Right lobe of liver (tissue), 6 donors: ENCODE results near the gene SYNJ2. TPM values are rescaled to one million over a fixed set of nuclear protein-coding genes. Genes with fewer than 3 reads are reported as not detected.

Experiments used
- ATAC-seq, 4 donors: fragments of 200-7000 bp; cut with Tn5 transposase; one replicate each; pipeline ENCODE4 v1.9.1; 2020; ENCODE audit warnings: mild to moderate bottlenecking in 4 of 4, moderate library complexity in 4 of 4
- DNase-seq, 3 donors: peaks; one replicate each; pipeline ENCODE4 v3.0.0-alpha.2; 2020
- H3K27ac ChIP-seq, 3 donors: fragments of 200-600 bp; one replicate each; pipeline ENCODE4 v1.8.0; 2022
- H3K27me3 ChIP-seq, 2 donors: fragments of 200-600 bp; one replicate each; pipeline ENCODE4 v1.8.0; 2022
- H3K36me3 ChIP-seq, 4 donors: fragments of 200-600 bp; sonication (generic) in 1 of 4; one replicate each; pipeline versions ENCODE4 v1.5.1 to v1.8.0; 2017 to 2022; ENCODE audit warnings: control low read depth in 1 of 4
- H3K4me1 ChIP-seq, 4 donors: fragments of 200-600 bp; sonication (generic) in 1 of 4; one replicate each; pipeline versions ENCODE4 v1.5.1 to v1.8.0; 2017 to 2022; ENCODE audit warnings: control low read depth in 1 of 4
- H3K4me3 ChIP-seq, 3 donors: fragments of 200-600 bp; one replicate each; pipeline ENCODE4 v1.8.0; 2022
- H3K9me3 ChIP-seq, 4 donors: fragments of 200-600 bp; sonication (generic) in 1 of 4; one replicate each; pipeline versions ENCODE4 v1.5.1 to v1.8.0; 2017 to 2022; ENCODE audit warnings: control low read depth in 1 of 4
- POLR2A ChIP-seq: fragments of 450-650 bp; IDR thresholded peaks from one replicate; pipeline ENCODE4 v1.6.1; 2017; ENCODE audit warnings: antibody characterized with exemption, mild to moderate bottlenecking
- WGBS: methylation state at CpG from one replicate; pipeline ENCODE4 v1.1.6; 2018; ENCODE audit warnings: low coverage, low lambda C conversion rate; ENCODE audit not compliant: insufficient coverage; ENCODE audit errors: missing lambda C conversion rate; 5-methylcytosine and 5-hydroxymethylcytosine counted together
- intact Hi-C, 2 donors: fragments of 100-400 bp; cut with DNase I; formaldehyde crosslinking; loops; one replicate each; pipeline versions ENCODE4 v1.11.2 to v1.14.1; 2022
- total RNA-seq, 6 experiments: library from RNA; depleted of rRNA in 2 of 6; stranded (reverse); fragments of >200 nt in 2 of 6; fragmentation: NEBNext Ultra II Directional in 3 of 6; extraction: Animal tissue kit (Norgen Biotek cat#: 25700) in 3 of 6; gene quantifications; one replicate each; pipeline versions ENCODE4 v1.1.0 to v1.2.4, GENCODE V29; 2016 to 2023
- TF ChIP-seq, protein P1 (sequence below), 4 donors: fragments of 200-600 bp in 3 of 4; fragments of 450-650 bp in 1 of 4; IDR thresholded peaks; one replicate each; pipeline versions ENCODE4 v1.5.1 to v1.8.0; 2016 to 2022; ENCODE audit warnings: antibody characterized with exemption in 4 of 4, mild to moderate bottlenecking in 2 of 4
- donor health status: DM: no; HTN: yes; CAD: no.
- donor health status: DM: no; HTN: no; CAD: no.
- donor health status: DM: no; HTN: no; CAD: no.
- donor health status: DM: no; HTN: yes; CAD: no.
- donor health status: DM: no; HTN: yes; CAD: no.

Gene SYNJ2
- total RNA-seq, 6 experiments from 2014 or later = 3.2 to 7.4 (median 4.2) TPM

DNA sequence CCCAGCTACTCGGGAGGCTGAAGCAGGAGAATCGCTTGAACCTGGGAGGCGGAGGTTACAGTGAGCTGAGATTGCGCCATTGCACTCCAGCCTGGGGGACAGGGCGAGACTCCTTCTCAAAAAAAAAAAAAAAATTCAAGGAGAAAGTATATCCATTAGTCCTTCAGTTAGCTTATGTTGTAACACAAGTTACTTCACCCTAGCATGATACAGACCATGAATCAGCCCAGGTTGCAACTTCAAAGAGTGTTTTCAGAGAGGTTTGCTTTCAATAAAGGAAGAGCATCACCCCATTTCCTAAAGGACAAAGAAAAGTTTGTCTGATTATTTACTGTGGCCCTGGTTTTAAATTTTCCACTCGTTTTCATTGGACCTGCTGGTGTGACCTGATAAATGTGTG is 113.4 kb downstream of the SYNJ2 start:
- intact Hi-C loops = no loop called here

DNA sequence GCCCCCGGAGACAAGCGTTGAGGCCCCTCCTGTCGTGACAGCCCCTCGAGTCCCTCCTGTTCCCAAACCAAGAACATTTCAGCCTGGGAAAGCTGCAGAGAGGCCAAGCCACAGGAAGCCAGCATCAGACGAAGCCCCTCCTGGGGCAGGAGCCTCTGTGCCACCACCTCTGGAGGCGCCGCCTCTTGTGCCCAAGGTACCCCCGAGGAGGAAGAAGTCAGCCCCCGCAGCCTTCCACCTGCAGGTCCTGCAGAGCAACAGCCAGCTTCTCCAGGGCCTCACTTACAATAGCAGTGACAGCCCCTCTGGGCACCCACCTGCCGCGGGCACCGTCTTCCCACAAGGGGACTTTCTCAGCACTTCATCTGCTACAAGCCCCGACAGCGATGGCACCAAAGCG is 114.0 kb downstream of the SYNJ2 start:
- Histone ChIP-seq H3K4me3 (no peak overlapping the region), H3K36me3 (peaks cover 0 to 17% (median 4%) of the 10 kb centered on the region in 4 donors), H3K27ac (no peak overlapping the region), H3K27me3 (no peaks in the 10 kb centered on the region), H3K9me3 (no peaks in the 10 kb centered on the region), H3K4me1 (no peaks in the 10 kb centered on the region)
- intact Hi-C loops = no loop called here
- DNase-seq (no peak), ATAC-seq (no peak)
- TF ChIP-seq, protein P1, sequence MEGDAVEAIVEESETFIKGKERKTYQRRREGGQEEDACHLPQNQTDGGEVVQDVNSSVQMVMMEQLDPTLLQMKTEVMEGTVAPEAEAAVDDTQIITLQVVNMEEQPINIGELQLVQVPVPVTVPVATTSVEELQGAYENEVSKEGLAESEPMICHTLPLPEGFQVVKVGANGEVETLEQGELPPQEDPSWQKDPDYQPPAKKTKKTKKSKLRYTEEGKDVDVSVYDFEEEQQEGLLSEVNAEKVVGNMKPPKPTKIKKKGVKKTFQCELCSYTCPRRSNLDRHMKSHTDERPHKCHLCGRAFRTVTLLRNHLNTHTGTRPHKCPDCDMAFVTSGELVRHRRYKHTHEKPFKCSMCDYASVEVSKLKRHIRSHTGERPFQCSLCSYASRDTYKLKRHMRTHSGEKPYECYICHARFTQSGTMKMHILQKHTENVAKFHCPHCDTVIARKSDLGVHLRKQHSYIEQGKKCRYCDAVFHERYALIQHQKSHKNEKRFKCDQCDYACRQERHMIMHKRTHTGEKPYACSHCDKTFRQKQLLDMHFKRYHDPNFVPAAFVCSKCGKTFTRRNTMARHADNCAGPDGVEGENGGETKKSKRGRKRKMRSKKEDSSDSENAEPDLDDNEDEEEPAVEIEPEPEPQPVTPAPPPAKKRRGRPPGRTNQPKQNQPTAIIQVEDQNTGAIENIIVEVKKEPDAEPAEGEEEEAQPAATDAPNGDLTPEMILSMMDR (IDR thresholded peaks at IDR 0.05) = no peak
- TF ChIP-seq POLR2A = no peak
- 100% methylated on average over 5 of the region's 15 CpGs for WGBS

More for the DNA sequence above, 113.4 kb downstream of the SYNJ2 start:
- Histone ChIP-seq H3K27me3 (no peaks in the 10 kb centered on the region), H3K4me3 (no peak overlapping the region), H3K36me3 (peaks cover 0 to 17% (median 4%) of the 10 kb centered on the region in 4 donors), H3K9me3 (no peaks in the 10 kb centered on the region), H3K27ac (no peak overlapping the region), H3K4me1 (no peaks in the 10 kb centered on the region)
- WGBS = 95% methylated on average over 6 of the region's 6 CpGs
- ATAC-seq = no peak
- no peak for TF ChIP-seq POLR2A
- TF ChIP-seq, protein P1 (IDR thresholded peaks at IDR 0.05) = no peak
- DNase-seq = no peak

DNA sequence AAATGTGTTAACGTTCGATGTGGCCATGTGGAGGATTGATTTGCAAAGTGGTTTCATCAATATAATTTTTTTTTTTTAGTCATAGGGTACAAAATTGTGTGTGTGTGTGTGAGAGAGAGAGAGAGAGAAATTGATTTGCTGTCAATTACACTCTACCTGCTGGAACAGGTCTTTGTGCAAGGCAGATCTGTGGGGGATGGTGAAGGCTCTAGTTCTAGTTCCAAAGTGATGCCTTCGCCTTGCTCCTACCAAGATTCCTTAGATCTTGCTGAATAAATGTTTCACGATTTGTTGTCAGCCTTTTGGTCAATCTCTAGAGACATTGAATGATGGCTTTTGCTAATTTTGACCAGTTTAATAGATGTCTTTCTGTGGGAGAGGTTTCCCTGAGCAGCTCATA is 121.6 kb downstream of the SYNJ2 start:
- no peaks in the 10 kb centered on the region for H3K27me3 ChIP-seq
- no peak for TF ChIP-seq POLR2A
- TF ChIP-seq, protein P1 (IDR thresholded peaks at IDR 0.05) = no peak
- no peak overlapping the region for H3K4me3 ChIP-seq
- intact Hi-C loops = no loop called here
- DNase-seq = no peak
- no peak overlapping the region for H3K27ac ChIP-seq
- 47% methylated on average over 3 of the region's 4 CpGs for WGBS
- ATAC-seq = no peak
- no peaks in the 10 kb centered on the region for H3K36me3 ChIP-seq
- no peaks in the 10 kb centered on the region for H3K9me3 ChIP-seq
- H3K4me1 ChIP-seq = no peaks in the 10 kb centered on the region

DNA sequence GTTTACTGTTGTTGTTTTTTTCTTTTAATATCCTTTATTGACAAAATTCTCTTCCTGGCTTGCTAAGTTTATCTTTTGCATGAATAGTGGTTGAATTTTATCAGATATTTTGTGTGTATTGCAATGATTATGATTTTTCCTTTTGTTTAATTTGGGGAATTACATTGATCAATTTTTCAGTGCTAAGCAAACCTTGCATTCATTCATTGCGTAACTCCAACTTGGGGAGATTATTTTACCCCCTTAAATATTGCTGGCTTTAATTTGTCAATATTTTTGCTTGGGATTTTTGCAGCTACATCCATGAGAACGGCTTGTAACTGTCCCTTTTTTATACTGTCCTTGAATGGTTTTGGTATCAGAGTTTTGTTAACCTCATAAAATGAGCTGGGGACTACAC is 123.0 kb downstream of the SYNJ2 start:
- no peaks in the 10 kb centered on the region for H3K4me1 ChIP-seq
- ATAC-seq (no peak), DNase-seq (no peak)
- TF ChIP-seq POLR2A = no peak
- TF ChIP-seq, protein P1 (IDR thresholded peaks at IDR 0.05) = no peak
- WGBS = 79% methylated on average over 2 of the region's 2 CpGs
- no peaks in the 10 kb centered on the region for H3K36me3 ChIP-seq
- intact Hi-C loops = no loop called here
- H3K27ac ChIP-seq = no peak overlapping the region
- no peaks in the 10 kb centered on the region for H3K27me3 ChIP-seq
- H3K4me3 ChIP-seq = no peak overlapping the region
- no peaks in the 10 kb centered on the region for H3K9me3 ChIP-seq

DNA sequence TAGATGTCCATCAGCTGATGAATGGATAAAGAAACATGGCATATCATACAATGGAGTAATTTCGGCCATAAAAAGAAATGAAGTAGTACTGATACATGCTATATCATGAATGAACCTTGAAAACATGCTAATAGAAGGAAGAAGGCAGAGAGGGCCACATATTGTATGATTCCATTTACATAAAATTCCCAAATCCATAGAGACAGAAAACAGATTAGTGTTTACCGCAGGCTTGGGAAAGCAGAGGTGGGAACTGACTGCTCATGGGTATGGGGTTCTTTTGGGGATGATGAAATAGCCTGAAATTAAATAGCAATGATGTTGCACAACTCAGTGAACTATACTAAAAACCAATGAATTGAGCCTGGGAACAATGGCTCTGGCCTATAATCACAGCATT is 128.1 kb downstream of the SYNJ2 start:
- intact Hi-C loops = no loop called here
- DNase-seq (no peak), ATAC-seq (peak in 1 of 4 donors; percentile 38)
- H3K27ac ChIP-seq = no peak overlapping the region
- no peaks in the 10 kb centered on the region for H3K27me3 ChIP-seq
- 86% methylated on average over 2 of the region's 2 CpGs for WGBS
- H3K36me3 ChIP-seq = peaks cover 0 to 2% (median 0%) of the 10 kb centered on the region in 4 donors
- H3K4me1 ChIP-seq = no peaks in the 10 kb centered on the region
- no peaks in the 10 kb centered on the region for H3K9me3 ChIP-seq
- TF ChIP-seq POLR2A = no peak
- TF ChIP-seq, protein P1 (IDR thresholded peaks at IDR 0.05) = no peak
- no peak overlapping the region for H3K4me3 ChIP-seq
